SKM-1 treated with dmso at 0.1 percent for 144 hours (cell line): ENCODE data around the gene DMD.

Experiments
- DNase-seq: peaks from one replicate; lab custom pipeline; 2025; ENCODE audit not compliant: unreplicated experiment; lab: John Stamatoyannopoulos, UW

DMD gene

DNA sequence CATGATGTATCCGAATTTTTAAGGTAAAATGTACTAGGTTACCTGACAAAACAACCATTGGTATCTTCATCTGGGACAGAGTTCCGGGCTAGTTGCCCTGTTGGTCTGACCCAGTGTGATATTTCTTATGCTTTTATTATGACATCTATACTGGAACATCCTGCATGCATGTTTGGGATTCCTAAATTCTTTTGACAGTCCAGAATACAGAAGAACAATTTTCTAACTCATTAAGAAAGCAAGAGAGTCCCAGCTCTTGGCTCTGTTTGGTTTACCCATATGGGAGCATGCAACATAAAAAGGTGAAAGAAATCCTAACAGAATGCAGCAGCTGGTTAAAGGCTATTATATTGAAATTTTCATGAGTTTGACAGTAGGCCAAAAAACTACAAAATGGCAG lies 1891.8 kb downstream of the DMD start:
- DNase-seq, result no peak

DNA sequence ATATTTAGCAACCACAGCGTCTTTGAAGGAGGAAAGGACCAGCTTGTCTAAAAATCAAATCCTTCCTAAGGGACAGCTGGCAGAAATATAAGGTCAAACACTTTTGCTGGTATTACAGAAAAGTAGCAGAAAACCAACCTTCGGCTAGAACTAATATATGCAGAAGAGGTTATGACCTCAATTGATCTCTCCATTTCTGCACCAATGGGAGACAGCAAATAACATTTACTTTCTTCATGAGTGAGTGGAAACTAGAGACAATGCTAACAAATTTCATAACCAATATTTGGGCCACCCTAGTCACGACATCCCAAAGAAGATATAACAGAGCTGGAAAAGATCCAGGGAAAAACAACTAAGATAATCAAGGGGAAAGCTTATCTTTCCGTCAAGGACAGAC lies 1892.5 kb downstream of the DMD start:
- no peak for DNase-seq

DNA sequence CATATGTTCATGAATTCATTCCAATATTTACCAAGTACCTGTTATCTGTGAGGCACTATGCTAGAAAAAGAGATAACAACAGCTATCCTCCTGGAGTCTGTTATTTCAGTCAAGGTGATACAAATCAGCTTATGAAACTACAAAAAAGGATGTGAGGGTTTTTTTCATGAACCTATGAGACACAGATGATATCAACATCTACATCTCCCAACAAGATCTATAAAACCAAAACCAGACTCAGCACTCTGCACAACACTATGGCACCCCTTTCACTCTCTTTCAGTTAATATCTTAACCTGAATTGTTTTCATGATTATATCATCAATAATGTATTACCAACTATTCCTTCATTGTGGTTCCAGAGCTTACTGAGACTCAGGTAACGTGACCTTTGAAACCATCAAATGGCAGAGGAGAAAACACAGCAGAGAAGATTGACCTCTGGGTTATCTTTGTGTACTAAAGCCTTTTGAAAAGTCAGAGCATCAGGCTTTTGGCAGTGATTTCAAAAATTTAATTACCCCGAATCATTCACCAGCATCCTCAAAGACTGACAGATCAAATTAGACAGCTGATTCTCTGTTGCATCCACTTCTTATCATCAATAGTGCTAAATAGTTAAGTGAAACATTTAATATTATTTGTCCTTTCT lies 1894.9 kb downstream of the DMD start:
- DNase-seq, result no peak

DNA sequence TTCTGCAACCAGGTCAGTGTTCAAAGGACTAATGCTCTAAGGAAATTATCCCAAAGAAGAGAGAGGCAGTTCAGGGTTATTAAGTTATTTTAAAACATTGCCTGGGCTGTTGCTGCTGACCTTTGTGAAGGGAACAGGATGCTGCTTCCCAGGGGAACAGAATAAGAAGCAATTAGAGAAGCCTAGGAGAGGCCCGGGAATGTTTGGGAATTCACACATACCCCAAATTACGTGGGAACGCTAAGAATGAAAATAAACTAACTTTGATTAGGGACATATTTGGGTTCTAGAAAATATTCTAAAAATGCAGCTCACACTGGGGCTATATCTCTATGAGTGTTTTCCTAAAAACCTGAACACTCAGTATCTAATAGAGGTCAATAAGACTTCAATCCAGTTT lies 1896.4 kb downstream of the DMD start:
- no peak for DNase-seq

DNA sequence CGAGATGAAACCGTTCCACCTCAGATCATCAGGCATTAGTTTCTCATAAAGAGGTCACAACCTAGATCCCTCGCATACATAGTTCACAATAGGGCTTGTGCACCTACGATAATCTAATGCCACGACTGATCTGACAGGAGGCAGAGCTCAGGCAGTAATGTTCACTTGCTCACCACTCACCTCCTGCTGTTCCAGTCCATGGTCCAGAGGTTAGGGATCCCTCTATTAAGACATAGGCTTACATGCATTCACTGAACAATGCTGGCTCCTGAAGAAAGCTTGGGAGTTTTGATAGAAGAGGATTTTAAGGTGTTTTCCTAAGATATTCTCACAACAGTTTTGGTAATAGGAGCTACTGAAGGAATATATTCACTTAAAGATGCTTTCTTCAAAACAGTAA lies 1903.4 kb downstream of the DMD start:
- no peak for DNase-seq

DNA sequence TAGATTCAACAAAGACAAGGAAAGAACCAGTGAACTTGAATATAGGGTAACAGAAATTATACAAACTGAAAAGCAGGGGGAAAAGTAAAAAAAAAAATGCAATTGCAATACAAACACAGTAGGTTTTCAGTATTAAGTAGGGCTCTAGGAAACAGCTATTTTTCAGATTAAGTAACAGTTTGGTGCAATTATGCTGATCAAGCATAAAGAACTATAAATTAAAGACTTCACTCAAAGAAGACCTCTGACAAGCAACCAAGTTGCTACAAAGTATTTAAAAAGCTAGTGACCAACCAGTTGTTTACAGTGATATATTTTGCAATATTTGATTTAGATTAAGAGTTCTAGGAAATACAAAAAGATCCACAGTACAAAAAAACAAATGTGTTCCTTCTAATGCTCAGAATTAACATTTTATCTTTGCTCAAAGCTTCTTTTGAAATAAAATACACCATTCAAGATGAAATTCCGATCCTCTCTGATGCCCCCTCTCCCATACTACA lies 1908.7 kb downstream of the DMD start:
- no peak for DNase-seq

DNA sequence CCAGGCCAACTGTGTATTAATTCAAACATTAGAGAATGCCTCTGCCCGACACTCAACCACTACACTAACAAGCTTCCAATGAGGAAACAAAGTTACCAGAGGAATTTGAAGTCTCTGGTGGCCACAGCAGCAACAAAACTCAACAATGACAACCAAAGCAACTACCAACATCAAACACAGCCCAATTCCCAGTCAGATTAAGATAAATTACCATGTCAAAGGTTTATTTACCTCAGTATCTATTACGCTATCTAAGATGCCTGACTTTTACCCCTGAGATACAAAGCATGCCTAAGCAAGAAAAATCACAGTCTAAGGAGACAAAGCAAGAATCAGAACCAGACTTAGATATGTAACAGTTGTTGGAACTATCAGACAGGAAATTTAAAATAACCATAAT lies 1909.4 kb downstream of the DMD start:
- no peak for DNase-seq

DNA sequence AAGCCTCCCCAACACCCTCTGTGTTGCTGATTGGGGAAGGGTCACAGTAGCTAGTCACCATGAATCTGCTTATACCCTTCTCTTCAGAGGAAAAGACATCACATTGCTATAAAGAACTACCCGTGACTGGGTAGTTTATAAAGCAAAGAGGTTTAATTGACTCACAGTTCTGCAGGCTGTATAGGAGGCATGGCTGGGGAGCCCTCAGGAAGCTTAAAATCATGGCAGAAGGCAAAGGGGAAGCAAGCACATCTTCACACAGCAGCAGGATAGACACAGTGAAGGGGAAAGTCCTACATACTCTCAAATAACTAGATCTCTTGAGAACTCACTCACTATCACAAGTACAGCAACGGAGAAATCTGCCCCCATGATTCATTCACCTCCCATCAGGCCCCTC lies 1910.1 kb downstream of the DMD start:
- DNase-seq, result no peak

DNA sequence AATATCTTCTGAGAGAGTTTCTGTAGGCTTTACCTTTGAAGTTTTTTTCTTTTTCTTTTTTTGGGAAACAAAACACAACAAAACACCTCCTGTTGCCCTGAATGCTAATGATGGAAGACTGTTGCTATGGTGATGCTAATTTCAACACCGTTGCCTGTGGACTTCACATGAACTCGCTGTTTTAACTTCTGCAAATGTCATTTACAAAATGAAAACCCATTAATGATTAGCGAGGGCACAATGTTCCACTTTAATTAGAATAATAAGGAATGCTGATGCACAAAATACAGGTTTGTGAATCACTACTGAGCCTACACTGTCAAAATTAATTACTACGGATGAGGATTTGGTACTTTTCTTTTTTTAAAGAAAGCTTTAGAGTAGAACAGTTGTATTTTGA lies 1912.4 kb downstream of the DMD start:
- DNase-seq, result no peak

DNA sequence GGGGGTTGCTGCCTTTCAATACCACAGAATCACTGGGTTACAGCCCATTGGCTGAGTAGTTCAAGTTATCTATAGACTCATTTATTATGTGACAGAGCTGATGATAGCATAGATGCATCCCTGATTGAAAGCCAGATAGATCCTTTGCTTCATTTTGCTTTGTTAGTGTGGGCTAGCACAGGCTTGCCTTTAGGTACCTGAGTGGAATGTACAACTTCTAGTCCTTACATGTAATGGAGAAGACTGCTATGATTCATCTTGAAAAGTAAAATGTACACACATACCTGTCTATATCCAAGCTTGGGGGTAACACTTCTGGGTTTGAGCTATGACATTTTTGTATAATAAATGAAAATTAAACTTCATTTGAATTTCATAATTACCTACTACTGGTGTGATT lies 1913.5 kb downstream of the DMD start:
- DNase-seq, result no peak

DNA sequence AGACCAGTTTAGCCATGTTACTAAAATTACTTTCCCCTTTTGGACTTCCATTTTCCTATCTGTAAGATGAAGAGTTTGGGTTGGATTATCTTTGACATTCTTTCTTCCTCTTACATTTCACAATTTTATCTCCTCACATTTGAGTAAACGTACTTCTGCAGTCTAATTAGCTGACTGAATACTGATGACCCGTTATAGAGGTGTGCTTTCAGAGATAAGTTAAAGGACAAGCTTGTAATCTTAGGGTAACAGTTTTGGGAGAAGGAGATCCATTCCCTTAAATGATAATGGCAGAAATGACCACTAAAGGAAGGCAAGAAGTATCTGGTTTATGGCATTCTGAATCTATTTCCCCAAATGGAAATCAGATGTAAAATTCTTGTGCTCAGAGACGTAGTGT lies 1916.9 kb downstream of the DMD start:
- DNase-seq, result no peak

DNA sequence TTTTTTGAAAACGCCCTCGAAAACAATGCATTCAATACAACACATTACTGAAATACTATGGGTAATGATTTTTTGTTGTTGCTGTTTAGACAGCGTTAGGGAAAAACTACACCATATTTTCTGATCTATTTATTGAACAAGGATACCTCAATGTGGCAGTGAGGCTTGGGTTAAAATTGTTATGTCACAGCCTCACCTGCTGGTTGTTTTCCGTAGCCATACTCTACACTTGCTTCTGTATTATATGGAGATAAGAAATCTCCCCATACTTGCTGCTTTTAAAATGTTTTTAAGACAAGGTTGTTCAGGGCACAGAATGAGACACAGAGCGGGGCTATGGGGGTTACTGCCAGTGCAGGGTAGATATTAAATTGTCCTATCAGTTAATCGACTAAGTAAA lies 1917.9 kb downstream of the DMD start:
- no peak for DNase-seq

DNA sequence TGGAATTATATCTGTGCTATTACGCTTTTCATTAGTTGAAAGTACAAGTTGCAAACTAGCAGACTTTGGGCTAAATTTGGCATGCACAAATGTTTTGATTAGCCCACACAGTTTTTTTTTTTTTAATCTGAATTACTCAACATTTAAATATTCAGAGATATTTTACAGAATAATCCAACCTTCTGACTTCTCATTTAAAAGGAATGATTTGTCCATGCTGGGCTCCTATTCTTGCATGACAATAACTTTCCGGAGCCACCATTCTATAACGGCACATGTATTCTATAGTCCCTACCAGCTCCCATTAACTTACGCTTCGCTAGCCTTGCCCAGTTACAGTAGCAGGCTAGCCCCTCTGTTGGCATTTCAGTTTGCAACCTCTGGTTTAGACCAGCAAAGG lies 1920.2 kb downstream of the DMD start:
- DNase-seq, result no peak

DNA sequence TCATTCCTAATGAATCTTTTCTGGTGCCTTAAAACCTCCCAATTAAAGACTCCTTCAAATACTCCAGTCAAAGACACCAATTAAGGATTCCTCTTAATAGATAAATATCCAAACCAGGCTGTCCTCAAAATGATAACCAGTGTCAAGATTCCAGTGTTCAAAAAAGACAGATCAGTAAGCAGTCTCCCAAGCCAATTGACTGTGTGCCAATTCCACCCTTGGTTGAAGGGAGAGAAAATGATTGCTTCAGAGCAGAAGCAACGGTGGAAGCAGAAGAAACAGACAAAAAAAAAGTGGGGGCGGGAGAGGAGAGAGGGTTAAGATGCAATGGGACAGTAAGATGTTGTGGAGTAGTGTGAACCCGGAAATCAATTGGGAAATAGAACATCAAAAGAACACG lies 1923.5 kb downstream of the DMD start:
- no peak for DNase-seq

DNA sequence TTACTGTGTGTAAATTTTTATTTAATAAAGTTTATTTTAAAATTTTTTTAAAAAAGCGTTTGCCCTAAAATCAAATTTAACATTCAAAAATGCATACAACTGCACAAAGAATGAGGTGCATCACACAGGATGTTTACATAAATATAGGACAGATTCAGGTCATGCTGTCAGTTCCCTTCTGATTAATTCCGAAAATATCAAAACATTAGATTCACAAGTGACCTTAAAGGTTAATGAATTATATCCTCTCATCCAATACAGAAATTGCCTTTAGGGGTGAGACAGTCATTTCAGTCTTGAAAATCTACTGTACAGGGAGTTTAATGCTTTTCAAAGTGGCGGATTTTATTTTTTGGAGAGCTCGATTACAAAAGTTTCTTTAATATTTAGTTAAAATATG lies 1930.8 kb downstream of the DMD start:
- DNase-seq, result no peak

DNA sequence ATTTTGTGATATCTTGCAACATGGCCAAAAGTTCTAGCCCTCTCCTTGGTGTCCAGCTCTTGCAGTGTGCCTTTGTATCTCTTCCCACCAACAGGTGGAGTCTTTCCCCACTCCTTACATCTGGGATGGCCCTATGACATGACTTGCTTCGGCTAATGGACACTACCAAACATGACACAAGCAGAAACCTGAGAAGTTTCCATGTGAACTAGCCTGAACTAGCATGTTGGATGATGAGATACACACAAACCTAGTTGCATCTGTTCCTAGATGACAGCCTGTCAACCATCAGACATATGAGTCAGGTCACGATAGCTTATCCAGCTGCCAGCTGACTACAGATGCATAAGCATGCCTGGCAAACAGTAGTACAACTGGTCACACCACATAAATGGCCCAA lies 1932.0 kb downstream of the DMD start:
- no peak for DNase-seq

DNA sequence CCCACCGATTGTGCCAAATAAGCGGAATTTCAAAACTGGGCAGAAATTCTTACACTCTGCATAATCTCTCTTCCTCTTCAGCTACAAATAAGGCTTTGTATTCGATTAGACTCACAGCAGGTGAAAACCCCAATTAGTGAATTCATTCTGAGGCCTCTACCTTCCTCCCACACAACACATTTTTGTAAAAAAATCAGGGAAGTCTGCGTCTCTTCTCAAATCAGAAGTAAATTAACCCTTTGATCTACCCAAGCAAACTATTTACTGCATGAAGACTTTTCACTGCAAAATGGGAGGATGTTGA lies 1938.9 kb downstream of the DMD start:
- no peak for DNase-seq

DNA sequence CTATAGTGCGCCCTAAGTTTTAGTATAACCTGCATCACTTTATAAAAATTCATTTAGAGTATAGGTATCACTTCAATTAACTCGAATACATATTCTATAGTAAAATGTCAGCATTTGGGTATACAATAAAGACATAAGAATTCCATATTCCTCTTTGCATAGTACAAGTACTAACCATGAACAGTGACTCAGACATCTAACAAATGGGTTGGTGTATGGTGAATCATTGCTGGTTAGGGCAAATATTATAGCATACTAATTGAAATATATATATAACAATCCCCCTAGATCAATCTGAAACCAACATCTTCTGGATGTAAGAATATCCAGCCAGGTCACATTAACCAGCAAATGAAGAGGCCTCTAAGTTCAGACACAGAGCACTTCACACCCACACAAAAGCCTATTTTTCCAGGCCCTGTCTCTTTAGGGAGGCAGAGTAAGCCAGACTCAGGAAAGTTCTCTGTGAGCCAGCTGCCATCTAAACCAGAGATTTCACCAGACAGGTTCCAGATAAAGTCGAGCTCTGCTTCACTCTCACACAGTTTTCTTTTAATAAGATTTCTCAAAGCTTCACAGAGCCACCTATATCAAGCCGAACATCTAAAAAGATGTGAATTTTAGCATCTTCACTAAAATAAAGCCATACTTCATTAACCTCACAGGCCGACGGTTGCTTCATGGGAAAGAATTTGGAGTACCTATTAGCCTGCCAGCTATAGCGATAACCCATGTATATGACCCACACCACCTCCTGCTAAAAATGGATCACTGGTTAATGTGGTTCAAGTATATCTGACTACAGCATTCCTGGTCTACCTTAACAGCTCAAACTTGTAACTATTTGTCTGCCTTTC lies 1939.5 kb downstream of the DMD start:
- DNase-seq, result no peak

DNA sequence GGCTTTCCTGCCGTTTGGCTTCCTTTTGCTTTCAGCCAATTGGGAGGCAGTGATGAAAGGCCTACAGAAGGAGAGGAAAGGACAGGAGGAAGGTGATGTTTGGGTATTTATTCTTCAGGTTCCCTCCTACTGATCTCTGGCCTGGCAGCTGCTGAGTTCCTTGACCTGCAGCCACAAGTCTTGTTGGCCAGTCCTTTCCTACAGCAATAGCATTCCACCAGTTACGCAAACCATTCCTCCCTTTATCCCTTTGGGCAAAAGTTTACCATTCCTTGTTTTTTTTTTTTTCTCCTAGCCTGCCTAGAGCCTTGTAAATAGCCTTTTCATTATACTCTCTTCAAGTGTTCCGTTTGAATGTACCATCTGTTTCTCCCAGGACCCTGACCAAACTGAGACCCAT lies 1941.4 kb downstream of the DMD start:
- no peak for DNase-seq

DNA sequence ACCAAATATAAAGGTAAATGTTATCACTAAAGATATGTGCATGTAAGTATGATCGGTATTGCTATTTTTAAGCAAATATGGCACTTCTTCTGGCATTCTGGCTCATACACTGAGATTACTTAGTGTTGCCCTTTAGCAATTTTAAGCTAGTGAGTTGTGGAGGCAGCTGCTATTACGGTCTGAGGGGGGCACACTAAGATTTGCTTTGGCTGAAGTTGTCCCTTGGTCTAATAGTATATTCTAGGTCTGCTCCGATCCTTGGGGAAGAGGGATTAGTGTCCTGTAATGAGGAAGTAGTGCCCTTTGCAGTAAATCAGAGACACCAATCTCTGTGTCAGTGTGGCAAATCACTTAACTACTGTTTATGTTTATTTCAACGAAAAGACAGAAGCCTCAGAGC lies 1943.0 kb downstream of the DMD start:
- no peak for DNase-seq

DNA sequence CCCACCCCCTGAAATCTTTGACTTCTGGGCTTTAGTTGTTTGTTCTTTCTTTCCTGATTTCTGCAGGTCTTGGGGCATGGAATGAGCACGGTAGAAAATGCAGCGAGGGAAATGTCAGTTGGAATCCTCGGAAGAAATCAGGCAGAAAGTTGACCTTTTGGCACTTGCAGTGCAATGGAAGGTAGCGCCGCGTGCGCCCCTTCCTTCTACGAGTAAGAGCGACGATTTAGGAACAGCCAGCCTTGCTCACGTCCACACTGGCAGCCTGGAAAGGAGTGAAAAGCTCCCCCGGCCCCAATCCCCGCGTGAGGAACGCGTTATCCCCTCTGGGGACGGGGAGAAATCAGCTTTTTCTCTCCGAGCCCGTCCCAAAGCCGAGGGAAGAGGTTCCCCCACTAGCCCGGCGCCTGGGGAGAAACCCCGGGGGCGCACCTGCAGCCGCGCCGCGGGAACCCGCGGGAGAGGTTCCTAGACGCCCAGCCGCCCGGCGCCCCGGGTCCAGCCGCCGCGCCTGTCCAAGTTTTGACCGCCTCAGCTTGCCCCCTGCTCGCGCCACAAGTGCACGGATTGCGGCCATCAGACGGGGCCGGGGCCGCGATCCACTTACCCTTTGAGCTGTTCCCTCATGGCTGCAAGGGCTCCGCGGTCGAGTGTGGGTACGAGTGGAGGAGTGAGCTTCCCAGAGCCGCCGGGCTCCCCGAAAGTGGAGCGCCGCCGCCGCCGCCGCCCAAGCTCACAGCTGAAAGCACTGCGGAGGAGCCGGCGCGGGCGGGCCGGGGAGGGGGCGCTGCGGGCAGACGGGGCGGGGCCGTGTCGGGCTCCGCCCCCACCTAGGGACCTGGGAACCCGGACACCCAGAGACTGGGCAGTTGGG lies 1944.9 kb downstream of the DMD start:
- no peak for DNase-seq

DNA sequence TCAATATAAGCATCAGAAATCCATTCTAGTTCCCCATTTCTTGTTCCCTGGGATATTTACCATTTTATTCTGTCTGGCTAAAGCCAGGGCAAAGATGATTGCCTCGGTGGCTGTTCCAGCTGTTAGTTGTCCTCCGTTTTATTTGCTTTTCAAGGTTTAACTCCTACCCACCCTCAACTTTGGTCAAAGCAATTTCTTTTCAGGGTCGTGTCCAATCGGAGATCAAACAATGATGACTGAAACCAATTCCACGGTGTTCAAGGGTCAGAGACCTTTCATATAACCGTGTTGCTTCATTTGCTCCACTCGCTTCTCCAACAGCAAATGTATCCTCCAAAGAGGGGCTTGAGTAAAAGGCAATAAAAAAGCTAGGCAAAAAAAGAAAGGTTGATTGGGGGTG lies 1946.0 kb downstream of the DMD start:
- DNase-seq, result no peak
